Lower leg skin (tissue), 3 donors: Measurements from ENCODE around the gene RAB5IF.

Experiments used
- POLR2A ChIP-seq, 2 donors: fragments of 450-650 bp; IDR thresholded peaks; one replicate each; pipeline ENCODE4 v1.6.1; 2016 to 2017; ENCODE audit warnings: antibody characterized with exemption in 2 of 2, mild to moderate bottlenecking in 1 of 2, moderate library complexity in 1 of 2
- TF ChIP-seq, protein P1 (sequence below), 3 donors: fragments of 450-650 bp; IDR thresholded peaks; one replicate each; pipeline ENCODE4 v1.5.1; 2016; ENCODE audit warnings: antibody characterized with exemption in 3 of 3, mild to moderate bottlenecking in 3 of 3, moderate library complexity in 2 of 3

- no peak for TF ChIP-seq POLR2A (IDR thresholded peaks at IDR 0.05)
- TF ChIP-seq, protein P1, sequence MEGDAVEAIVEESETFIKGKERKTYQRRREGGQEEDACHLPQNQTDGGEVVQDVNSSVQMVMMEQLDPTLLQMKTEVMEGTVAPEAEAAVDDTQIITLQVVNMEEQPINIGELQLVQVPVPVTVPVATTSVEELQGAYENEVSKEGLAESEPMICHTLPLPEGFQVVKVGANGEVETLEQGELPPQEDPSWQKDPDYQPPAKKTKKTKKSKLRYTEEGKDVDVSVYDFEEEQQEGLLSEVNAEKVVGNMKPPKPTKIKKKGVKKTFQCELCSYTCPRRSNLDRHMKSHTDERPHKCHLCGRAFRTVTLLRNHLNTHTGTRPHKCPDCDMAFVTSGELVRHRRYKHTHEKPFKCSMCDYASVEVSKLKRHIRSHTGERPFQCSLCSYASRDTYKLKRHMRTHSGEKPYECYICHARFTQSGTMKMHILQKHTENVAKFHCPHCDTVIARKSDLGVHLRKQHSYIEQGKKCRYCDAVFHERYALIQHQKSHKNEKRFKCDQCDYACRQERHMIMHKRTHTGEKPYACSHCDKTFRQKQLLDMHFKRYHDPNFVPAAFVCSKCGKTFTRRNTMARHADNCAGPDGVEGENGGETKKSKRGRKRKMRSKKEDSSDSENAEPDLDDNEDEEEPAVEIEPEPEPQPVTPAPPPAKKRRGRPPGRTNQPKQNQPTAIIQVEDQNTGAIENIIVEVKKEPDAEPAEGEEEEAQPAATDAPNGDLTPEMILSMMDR (IDR thresholded peaks at IDR 0.05) = no peak
Observed at GRCh38 chr20:36647196-36648121, 41.9 kb downstream of the RAB5IF start.
